SK-N-SH (cell line): ENCODE measurements around the gene FAM131A. TPM values are rescaled to one million over a fixed set of nuclear protein-coding genes. Genes with fewer than 3 reads are reported as not detected.

ENCODE experiments used
- CTCF ChIA-PET: fragments of 300-600, 350-600 bp; formaldehyde crosslinking; extraction: SDS; loops from one replicate; lab custom pipeline; 2021; lab: Yijun Ruan, JAX
- POLR2A ChIA-PET: fragments of 350-600 bp; sonication (Branson Sonifier 250); formaldehyde crosslinking; extraction: SDS; loops from one replicate; lab custom pipeline; 2020; ENCODE audit warnings: antibody characterized with exemption, inconsistent platforms; lab: Yijun Ruan, JAX
- DNase-seq: peaks from one replicate; pipeline ENCODE4 v3.0.0; 2012
- H2AFZ ChIP-seq: fragments of 200-600 bp; sonication (generic); 2 replicates; pipeline ENCODE4 v1.8.1; 2016; ENCODE audit warnings: antibody characterized with exemption, mild to moderate bottlenecking, low read depth
- H3F3A ChIP-seq: fragments of 200-600 bp; sonication (generic); replicated peaks from 2 replicates; pipeline ENCODE3; 2016; ENCODE audit warnings: antibody characterized with exemption, mild to moderate bottlenecking; ENCODE audit not compliant: insufficient read depth
- H3K27ac ChIP-seq, 2 experiments: fragments of 200-500 bp in 1 of 2; fragments of 200-600 bp in 1 of 2; sonication (Bioruptor generic) in 1 of 2; sonication (generic), shearing (Covaris generic) in 1 of 2; 2 replicates each; pipeline versions ENCODE4 v1.5.1 to v1.6.1; 2014 to 2016; ENCODE audit warnings: low read depth in 2 of 2, inconsistent platforms in 1 of 2, low read length in 1 of 2, mild to moderate bottlenecking in 1 of 2, mixed read lengths in 1 of 2
- H3K27me3 ChIP-seq: fragments of 200-600 bp; sonication (generic), shearing (Covaris generic); 2 replicates; pipeline ENCODE4 v1.6.1; 2016; ENCODE audit warnings: mixed run types; ENCODE audit not compliant: insufficient read depth
- H3K36me3 ChIP-seq, 2 experiments: fragments of 200-500 bp in 1 of 2; fragments of 200-600 bp in 1 of 2; sonication (Bioruptor generic) in 1 of 2; sonication (generic) in 1 of 2; replicated peaks in 1 of 2; 2 replicates each; pipeline versions ENCODE3 to v1.5.1; 2014 to 2016; ENCODE audit warnings: low read length in 1 of 2, mild to moderate bottlenecking in 1 of 2; ENCODE audit not compliant: insufficient read depth in 2 of 2, control insufficient read depth in 1 of 2
- H3K4me1 ChIP-seq, 2 experiments: fragments of 200-500 bp in 1 of 2; fragments of 200-600 bp in 1 of 2; sonication (Bioruptor generic) in 1 of 2; sonication (generic), shearing (Covaris generic) in 1 of 2; 2 replicates each; pipeline versions ENCODE4 v1.5.1 to v1.6.1; 2014 to 2016; ENCODE audit warnings: low read depth in 1 of 2, low read length in 1 of 2, mixed run types in 1 of 2; ENCODE audit not compliant: insufficient read depth in 2 of 2, control insufficient read depth in 1 of 2
- H3K4me2 ChIP-seq: fragments of 200-600 bp; sonication (generic), shearing (Covaris generic); 2 replicates; pipeline ENCODE4 v1.6.1; 2017; ENCODE audit warnings: mixed run types
- H3K4me3 ChIP-seq, 2 experiments: fragments of 200-500 bp in 1 of 2; fragments of 200-600 bp in 1 of 2; sonication (Bioruptor generic) in 1 of 2; sonication (generic), shearing (Covaris generic) in 1 of 2; 2 replicates each; pipeline versions ENCODE4 v1.5.1 to v1.8.1; 2014 to 2016; ENCODE audit warnings: low read depth in 2 of 2, inconsistent platforms in 1 of 2, low read length in 1 of 2, mild to moderate bottlenecking in 1 of 2, mixed read lengths in 1 of 2, moderate library complexity in 1 of 2
- H3K79me2 ChIP-seq: fragments of 200-600 bp; sonication (generic); 2 replicates; pipeline ENCODE4 v1.8.1; 2017; ENCODE audit warnings: mild to moderate bottlenecking; ENCODE audit not compliant: insufficient read depth
- H3K9ac ChIP-seq: fragments of 200-600 bp; sonication (generic); 2 replicates; pipeline ENCODE4 v1.6.1; 2017; ENCODE audit warnings: mixed run types
- H3K9me2 ChIP-seq: fragments of 200-600 bp; sonication (generic); 2 replicates; pipeline ENCODE4 v1.6.1; 2017; ENCODE audit warnings: mixed run types
- H3K9me3 ChIP-seq: fragments of 200-600 bp; sonication (generic); 2 replicates; pipeline ENCODE4 v1.6.1; 2017; ENCODE audit warnings: mixed run types, mild to moderate bottlenecking, moderate library complexity
- H4K20me1 ChIP-seq: fragments of 200-600 bp; sonication (generic); 2 replicates; pipeline ENCODE4 v1.6.1; 2017; ENCODE audit warnings: mild to moderate bottlenecking, mixed run types; ENCODE audit not compliant: insufficient read depth
- CHD2 ChIP-seq: fragments of 150-350 bp; IDR thresholded peaks from 2 replicates; pipeline ENCODE4 v1.6.1; 2018; ENCODE audit warnings: low read length; ENCODE audit not compliant: partially characterized antibody
- ELF1 ChIP-seq: IDR thresholded peaks from 2 replicates; pipeline ENCODE4 v1.4.0; 2012
- FOSL2 ChIP-seq: IDR thresholded peaks from 2 replicates; pipeline ENCODE4 v1.4.0; 2012; ENCODE audit warnings: low read depth, mild to moderate bottlenecking, moderate library complexity, borderline replicate concordance
- FOXJ3 ChIP-seq: sonication (generic); formaldehyde crosslinking; IDR thresholded peaks from 2 replicates; pipeline ENCODE4 v1.5.1; 2020; ENCODE audit warnings: mild to moderate bottlenecking, missing genetic modification reagents
- GATA2 ChIP-seq: sonication (generic); formaldehyde crosslinking; IDR thresholded peaks from 2 replicates; pipeline ENCODE4 v1.5.0; 2020; ENCODE audit warnings: mild to moderate bottlenecking, missing genetic modification reagents
- MXI1 ChIP-seq: IDR thresholded peaks from 2 replicates; pipeline ENCODE4 v1.6.1; 2012; ENCODE audit warnings: mild to moderate bottlenecking, low read depth, low read length, improper control_type of control experiment
- NFIC ChIP-seq: IDR thresholded peaks from 2 replicates; pipeline ENCODE4 v1.4.0; 2012; ENCODE audit warnings: borderline replicate concordance
- NRF1 ChIP-seq: IDR thresholded peaks from 2 replicates; pipeline ENCODE4 v1.6.1; 2012; ENCODE audit warnings: low read depth, mild to moderate bottlenecking, low read length
- RCOR1 ChIP-seq: fragments of 150-350 bp; IDR thresholded peaks from 2 replicates; pipeline ENCODE4 v1.6.1; 2017; ENCODE audit warnings: antibody characterized with exemption, low read length
- RFX5 ChIP-seq: IDR thresholded peaks from 2 replicates; pipeline ENCODE4 v1.6.1; 2012; ENCODE audit warnings: mild to moderate bottlenecking, improper control_type of control experiment, low read length
- RXRA ChIP-seq: IDR thresholded peaks from 2 replicates; pipeline ENCODE4 v1.4.0; 2012; ENCODE audit warnings: low read depth, mild to moderate bottlenecking, borderline replicate concordance
- SIN3A ChIP-seq: IDR thresholded peaks from 2 replicates; pipeline ENCODE4 v1.6.1; 2012; ENCODE audit warnings: low read depth, mild to moderate bottlenecking, low read length, moderate library complexity, borderline replicate concordance
- TCF12 ChIP-seq: IDR thresholded peaks from 2 replicates; pipeline ENCODE4 v1.4.0; 2012
- YY1 ChIP-seq: IDR thresholded peaks from 2 replicates; pipeline ENCODE4 v1.4.0; 2012; ENCODE audit warnings: low read depth, mild to moderate bottlenecking
- WGBS: methylation state at CpG from one replicate; pipeline ENCODE4 v1.1.6; 2017; ENCODE audit warnings: low lambda C conversion rate; 5-methylcytosine and 5-hydroxymethylcytosine counted together
- polyA plus RNA-seq, 3 experiments: library from polyadenylated mRNA; depleted of rRNA; stranded (reverse); fragments of >200 nt; gene quantifications; 2 replicates each; pipeline ENCODE4 v1.2.3, GENCODE V29; 2012
- TF ChIP-seq, protein P1 (sequence below): fragments of 150-350 bp; IDR thresholded peaks from 2 replicates; pipeline ENCODE4 v1.6.1; 2017; ENCODE audit warnings: antibody characterized with exemption, low read length, low read depth, borderline replicate concordance
- TF ChIP-seq, protein P2 (sequence below): IDR thresholded peaks from 2 replicates; pipeline ENCODE4 v1.6.1; 2012; ENCODE audit warnings: mild to moderate bottlenecking, low read depth, low read length, moderate library complexity
- TF ChIP-seq, protein P3 (sequence below): IDR thresholded peaks from 2 replicates; pipeline ENCODE4 v1.4.0; 2012; ENCODE audit warnings: low read depth, borderline replicate concordance
- TF ChIP-seq, protein P4 (sequence below): IDR thresholded peaks from 2 replicates; pipeline ENCODE4 v1.4.0; 2012; ENCODE audit warnings: low read depth
- TF ChIP-seq, protein P5 (sequence below): fragments of 150-350 bp; IDR thresholded peaks from 2 replicates; pipeline ENCODE4 v1.6.1; 2016; ENCODE audit warnings: mild to moderate bottlenecking, low read depth, low read length

FAM131A gene
- polyA plus RNA-seq, 1 of the 3 experiments (the other 2 are of a cell fraction), result 31.6 TPM

GRCh38 chr3:184388164-184388935, 51.0 kb downstream of the FAM131A start:
- Histone ChIP-seq H3K36me3 (no peaks in the 10 kb centered on the region), H3K9me3 (no peaks in the 10 kb centered on the region), H4K20me1 (no peaks in the 10 kb centered on the region), H3K4me3 (no peak overlapping the region), H2AFZ (no peak overlapping the region), H3K9me2 (no peaks in the 10 kb centered on the region), H3K27me3 (no peaks in the 10 kb centered on the region), H3F3A (no peaks in the 10 kb centered on the region), H3K4me2 (no peak overlapping the region)
- WGBS, result 32% methylated on average over 7 of the region's 8 CpGs
- CTCF ChIA-PET, result interaction anchor here (1.3 to 3.0 kb wide), 2 partner anchors 16 to 125 kb away, joined by 4 to 21 read pairs; no protein-coding TSS in a partner anchor
- no peak for TF ChIP-seq TCF12
- TF ChIP-seq SIN3A, result no peak
- TF ChIP-seq, protein P1, sequence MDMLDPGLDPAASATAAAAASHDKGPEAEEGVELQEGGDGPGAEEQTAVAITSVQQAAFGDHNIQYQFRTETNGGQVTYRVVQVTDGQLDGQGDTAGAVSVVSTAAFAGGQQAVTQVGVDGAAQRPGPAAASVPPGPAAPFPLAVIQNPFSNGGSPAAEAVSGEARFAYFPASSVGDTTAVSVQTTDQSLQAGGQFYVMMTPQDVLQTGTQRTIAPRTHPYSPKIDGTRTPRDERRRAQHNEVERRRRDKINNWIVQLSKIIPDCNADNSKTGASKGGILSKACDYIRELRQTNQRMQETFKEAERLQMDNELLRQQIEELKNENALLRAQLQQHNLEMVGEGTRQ, result no peak
- TF ChIP-seq GATA2, result no peak
- TF ChIP-seq, protein P2, sequence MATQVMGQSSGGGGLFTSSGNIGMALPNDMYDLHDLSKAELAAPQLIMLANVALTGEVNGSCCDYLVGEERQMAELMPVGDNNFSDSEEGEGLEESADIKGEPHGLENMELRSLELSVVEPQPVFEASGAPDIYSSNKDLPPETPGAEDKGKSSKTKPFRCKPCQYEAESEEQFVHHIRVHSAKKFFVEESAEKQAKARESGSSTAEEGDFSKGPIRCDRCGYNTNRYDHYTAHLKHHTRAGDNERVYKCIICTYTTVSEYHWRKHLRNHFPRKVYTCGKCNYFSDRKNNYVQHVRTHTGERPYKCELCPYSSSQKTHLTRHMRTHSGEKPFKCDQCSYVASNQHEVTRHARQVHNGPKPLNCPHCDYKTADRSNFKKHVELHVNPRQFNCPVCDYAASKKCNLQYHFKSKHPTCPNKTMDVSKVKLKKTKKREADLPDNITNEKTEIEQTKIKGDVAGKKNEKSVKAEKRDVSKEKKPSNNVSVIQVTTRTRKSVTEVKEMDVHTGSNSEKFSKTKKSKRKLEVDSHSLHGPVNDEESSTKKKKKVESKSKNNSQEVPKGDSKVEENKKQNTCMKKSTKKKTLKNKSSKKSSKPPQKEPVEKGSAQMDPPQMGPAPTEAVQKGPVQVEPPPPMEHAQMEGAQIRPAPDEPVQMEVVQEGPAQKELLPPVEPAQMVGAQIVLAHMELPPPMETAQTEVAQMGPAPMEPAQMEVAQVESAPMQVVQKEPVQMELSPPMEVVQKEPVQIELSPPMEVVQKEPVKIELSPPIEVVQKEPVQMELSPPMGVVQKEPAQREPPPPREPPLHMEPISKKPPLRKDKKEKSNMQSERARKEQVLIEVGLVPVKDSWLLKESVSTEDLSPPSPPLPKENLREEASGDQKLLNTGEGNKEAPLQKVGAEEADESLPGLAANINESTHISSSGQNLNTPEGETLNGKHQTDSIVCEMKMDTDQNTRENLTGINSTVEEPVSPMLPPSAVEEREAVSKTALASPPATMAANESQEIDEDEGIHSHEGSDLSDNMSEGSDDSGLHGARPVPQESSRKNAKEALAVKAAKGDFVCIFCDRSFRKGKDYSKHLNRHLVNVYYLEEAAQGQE, result no peak
- TF ChIP-seq CHD2, result no peak
- no peak for TF ChIP-seq MXI1
- TF ChIP-seq ELF1, result no peak
- no peak for TF ChIP-seq RFX5
- TF ChIP-seq NRF1, result no peak
- TF ChIP-seq NFIC, result no peak
- no peak for TF ChIP-seq FOXJ3 (CRISPR knock-in tag)
- no peak for TF ChIP-seq FOSL2
- TF ChIP-seq, protein P3, sequence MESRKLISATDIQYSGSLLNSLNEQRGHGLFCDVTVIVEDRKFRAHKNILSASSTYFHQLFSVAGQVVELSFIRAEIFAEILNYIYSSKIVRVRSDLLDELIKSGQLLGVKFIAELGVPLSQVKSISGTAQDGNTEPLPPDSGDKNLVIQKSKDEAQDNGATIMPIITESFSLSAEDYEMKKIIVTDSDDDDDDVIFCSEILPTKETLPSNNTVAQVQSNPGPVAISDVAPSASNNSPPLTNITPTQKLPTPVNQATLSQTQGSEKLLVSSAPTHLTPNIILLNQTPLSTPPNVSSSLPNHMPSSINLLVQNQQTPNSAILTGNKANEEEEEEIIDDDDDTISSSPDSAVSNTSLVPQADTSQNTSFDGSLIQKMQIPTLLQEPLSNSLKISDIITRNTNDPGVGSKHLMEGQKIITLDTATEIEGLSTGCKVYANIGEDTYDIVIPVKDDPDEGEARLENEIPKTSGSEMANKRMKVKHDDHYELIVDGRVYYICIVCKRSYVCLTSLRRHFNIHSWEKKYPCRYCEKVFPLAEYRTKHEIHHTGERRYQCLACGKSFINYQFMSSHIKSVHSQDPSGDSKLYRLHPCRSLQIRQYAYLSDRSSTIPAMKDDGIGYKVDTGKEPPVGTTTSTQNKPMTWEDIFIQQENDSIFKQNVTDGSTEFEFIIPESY, result no peak
- TF ChIP-seq, protein P4, sequence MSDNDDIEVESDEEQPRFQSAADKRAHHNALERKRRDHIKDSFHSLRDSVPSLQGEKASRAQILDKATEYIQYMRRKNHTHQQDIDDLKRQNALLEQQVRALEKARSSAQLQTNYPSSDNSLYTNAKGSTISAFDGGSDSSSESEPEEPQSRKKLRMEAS, result no peak
- no peak for TF ChIP-seq YY1
- TF ChIP-seq RXRA, result no peak
- TF ChIP-seq, protein P5, sequence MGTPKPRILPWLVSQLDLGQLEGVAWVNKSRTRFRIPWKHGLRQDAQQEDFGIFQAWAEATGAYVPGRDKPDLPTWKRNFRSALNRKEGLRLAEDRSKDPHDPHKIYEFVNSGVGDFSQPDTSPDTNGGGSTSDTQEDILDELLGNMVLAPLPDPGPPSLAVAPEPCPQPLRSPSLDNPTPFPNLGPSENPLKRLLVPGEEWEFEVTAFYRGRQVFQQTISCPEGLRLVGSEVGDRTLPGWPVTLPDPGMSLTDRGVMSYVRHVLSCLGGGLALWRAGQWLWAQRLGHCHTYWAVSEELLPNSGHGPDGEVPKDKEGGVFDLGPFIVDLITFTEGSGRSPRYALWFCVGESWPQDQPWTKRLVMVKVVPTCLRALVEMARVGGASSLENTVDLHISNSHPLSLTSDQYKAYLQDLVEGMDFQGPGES, result no peak
- TF ChIP-seq RCOR1, result no peak
- TF ChIP-seq, all 33 proteins: peak for 0
- H3K79me2 ChIP-seq, result no peaks in the 10 kb centered on the region
- H3K4me1 ChIP-seq, result no peaks in the 10 kb centered on the region
- POLR2A ChIA-PET, result no interaction called here
- H3K27ac ChIP-seq, result no peak overlapping the region
- DNase-seq, result no peak
- no peak overlapping the region for H3K9ac ChIP-seq
